Hindlimb muscle (tissue), 1 donor: Measurements from ENCODE around the gene SOD3. TPM values are rescaled to one million over a fixed set of nuclear protein-coding genes. Genes with fewer than 3 reads are reported as not detected.

Source experiments
- DNase-seq: peaks from one replicate; pipeline ENCODE4 v3.0.0-alpha.2; 2013
- polyA plus RNA-seq: library from polyadenylated mRNA; unstranded; fragments of 120-200 nt; gene quantifications from one replicate; pipeline ENCODE4 v1.2.1, GENCODE V29; 2013; ENCODE audit not compliant: insufficient read length

Gene SOD3
- polyA plus RNA-seq, 1 donor: 30.0 TPM

DNA sequence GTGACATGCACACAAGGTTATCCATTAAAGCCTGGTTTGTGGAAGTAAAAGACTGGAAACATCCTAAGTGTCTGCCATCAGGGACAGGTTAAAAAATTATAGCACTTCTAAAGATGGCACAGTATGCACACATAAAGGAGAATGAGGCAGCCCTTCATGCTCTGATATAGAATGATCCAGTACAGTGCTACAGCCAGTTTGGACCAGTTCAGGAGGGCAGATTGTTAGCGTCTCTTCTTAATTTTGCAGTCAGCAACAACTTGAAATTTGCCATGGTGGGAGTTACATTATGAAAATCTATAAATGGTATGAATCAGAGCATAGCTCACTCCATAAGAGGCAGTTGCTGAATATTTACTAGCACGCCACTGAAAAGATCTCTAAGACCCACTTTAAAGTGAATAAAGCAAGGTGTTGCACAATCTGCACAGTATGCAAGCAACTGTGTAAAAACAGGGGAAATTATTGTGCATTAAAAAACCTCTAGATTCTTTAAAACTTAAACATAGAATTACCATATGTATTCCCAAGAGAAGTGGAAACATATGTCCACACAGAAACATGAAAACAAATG is 20.3 kb upstream of the SOD3 start:
- DNase-seq: no peak

DNA sequence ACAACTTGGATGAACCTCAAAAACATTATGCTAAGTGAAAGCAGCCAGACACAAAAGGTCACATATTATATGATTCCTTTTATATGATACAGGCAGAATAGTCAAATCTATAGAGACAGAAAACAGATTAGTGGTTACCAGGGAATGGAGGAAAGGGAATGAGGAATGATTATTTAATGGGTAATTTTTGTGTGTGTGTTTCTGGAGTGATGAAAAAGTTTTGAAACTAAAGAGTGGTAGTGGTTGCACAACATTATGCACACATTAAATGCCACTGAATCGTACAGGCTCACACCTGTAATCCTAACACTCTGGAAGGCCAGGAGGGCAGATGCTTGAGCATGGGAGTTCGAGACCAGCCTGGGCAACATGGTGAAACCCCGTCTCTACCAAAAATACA is 19.6 kb upstream of the SOD3 start:
- no peak for DNase-seq

DNA sequence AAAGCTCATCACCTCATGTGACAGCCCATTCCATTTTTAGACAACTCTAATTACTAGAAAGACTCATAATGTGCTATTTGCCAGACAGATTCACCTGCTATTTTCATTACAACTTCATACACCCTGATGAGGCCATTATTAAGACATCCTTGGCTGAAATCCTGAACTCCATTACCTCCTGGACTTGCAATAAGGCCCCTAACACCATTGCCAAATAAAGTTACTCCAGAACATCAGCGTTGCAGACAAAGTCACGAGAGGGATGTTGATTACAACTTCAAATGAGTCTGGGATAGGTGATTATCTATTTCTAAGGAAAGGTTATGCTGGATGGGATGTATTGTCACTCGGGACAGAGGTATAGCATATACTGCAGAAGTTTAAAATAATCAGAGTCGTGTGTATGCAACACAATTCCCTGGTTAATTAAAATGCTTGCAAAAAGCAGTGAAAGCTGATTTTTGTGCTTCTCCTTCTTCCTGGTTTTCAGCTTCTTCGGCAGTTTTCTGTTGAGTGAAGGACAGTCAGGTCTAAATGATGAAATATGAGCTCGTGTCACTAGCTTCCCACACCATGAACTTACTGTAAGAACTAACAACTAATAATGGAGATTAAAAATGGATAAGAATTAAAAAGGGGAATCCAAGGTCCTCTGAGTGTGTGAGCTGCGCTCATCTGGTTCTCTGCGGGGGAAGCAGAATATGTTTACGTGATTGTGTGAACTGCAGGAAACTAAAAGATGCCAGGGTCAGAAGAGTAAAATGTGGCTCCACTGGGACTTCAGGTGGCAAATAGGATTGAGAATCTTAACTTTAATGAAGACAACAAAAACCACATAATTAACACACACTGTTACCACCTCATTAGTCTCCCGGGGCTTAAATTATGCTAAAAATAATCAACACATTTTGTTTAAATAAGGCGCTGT is 17.6 kb upstream of the SOD3 start:
- no peak for DNase-seq

DNA sequence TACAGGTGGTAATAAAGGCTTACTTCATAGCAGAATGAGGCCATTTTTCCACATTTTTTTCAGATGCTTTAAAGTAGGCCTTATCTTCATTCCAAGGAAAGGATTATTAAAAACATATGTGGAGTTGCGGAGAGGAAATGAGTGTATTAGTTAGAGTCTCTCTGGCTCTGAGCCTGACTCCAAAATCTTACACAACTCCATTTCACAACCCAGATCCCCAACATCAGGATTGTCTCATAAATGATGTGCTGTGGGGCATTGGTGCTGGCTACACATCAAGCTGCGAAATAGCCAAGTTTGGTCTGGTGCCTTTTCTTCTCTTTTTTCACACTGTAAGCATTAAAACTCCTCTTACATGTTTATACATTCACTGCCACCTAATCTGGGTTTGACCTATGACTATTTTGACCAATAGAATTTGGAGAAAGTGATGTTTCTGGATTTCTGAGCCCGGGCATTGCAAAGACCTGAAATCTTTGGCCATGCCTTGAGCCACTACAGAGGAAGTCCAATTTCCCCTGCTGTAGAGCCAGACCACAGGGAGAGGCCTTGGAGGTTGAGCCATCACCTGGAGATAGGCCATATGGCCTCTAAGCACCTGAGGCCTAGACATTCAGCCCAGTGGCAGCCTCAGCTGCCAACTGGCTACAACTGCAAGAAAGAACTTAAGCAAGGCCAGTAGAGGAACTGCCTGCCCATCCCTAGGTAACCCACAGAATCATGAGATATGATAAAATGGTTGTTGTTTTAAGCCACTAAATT is 16.7 kb upstream of the SOD3 start:
- peak; percentile 78 for DNase-seq

DNA sequence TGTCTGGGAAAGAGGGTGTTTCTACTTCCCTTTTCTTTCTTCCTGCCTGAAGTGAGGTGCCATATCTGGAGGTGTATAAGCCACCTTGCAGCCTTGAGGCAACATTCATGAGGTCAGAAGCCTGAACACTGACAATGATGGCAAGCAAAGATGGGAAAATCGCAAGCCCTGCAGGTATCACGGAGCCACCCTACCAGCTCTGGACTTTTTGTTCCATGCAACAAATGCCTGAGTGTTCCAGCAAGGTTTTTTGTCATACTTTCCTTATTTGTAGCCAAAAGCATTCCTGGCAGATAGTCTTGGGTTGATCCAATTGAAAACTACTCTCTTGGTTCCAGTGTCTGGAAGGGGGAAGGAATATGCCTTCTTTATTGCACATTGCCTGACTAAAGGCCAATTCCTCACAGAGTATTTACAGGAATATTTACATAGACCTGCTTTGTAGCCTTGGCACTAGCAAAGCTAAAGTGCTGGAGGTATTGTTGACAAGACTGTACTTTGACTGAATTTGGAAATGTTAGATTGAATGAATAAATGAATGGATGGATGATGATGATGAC is 14.4 kb upstream of the SOD3 start:
- no peak for DNase-seq

DNA sequence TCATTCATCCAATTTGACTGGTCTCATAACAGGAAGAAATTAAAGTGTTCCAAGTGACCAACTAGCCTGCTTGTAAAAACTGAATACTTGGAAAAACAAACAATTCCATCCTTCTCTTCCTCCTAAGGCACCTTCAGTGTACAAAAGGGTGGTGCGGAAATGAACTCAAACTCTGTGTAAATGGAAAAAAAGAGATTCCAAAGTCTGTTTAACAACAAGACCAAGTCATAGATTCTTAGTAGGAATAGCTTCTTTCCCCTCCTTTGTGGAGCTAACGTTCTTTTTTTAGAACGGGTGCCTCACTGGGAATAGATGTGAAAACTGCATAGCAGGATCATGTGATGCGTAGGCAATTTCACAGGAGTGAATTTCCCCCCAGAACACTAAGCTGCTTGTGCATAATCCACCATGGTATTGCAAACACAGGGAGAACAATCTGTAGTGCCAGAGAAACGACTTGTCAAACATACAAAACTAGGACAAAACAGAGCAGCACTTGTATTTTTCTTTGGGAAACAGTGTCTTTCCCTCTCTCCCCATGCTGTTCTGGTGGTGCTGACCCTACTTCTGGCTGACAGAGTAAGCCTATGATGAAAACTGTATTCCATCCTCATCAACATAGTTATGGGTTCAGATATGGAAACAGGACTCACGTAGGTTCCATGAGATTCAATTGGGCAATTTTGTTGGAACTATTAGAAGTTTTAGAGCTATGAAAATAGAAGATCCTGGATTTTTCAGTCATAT is 13.2 kb upstream of the SOD3 start:
- no peak for DNase-seq

DNA sequence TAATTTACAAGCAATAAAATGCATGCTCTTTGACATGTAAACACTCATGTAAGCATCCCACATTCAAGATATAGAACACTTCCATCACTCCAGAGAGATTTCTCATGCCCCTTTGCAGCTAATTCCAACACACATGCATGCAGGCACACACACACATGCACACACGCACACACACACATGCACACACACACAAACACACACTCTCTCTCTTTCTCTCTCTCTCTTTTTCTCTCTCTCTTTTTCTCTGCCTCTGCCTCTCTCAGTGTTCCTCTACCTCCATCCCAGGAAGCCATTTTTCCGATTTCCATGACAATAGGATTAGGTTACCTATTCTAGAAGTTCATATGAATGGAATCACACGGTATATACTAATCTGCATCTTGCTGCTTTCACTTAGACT is 11.9 kb upstream of the SOD3 start:
- DNase-seq: no peak

DNA sequence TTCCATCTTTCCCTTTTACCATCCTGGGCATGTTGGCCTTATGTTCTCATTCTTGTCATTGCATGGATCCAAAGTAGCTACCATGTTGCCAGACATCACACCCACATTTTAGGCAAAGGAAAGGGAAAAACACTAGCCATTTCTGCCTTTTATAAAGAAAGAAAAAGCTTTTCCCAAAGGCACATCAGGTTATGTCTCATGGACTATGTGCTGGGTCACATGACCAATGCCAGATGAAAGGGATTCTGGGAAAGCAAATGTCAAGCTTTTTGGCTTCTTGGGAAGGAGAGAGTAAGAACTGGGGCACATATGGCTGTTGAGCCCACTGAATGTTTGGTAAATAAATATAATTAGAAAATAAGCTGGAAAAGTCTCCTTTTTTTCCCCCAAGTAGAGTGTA is 4.3 kb upstream of the SOD3 start:
- DNase-seq: no peak

DNA sequence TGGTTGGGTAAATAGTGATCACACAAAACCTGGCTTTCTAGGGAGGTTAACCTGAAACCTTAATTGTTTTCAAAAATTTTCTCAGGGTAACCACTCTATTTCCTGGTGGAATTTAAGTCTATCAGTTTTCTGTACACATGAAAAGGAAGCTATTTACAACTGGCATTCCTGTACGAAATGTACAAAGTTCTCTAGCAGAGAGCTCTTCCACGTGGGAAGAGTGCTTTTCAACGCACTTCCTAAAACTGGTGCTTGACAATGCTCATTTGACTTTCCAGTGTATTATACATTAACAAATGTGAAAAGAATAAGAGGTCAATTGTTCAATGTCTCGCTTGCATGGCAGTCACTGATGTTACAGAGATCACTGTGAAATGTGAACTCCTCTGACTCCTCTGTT is 2.8 kb upstream of the SOD3 start:
- DNase-seq: no peak

DNA sequence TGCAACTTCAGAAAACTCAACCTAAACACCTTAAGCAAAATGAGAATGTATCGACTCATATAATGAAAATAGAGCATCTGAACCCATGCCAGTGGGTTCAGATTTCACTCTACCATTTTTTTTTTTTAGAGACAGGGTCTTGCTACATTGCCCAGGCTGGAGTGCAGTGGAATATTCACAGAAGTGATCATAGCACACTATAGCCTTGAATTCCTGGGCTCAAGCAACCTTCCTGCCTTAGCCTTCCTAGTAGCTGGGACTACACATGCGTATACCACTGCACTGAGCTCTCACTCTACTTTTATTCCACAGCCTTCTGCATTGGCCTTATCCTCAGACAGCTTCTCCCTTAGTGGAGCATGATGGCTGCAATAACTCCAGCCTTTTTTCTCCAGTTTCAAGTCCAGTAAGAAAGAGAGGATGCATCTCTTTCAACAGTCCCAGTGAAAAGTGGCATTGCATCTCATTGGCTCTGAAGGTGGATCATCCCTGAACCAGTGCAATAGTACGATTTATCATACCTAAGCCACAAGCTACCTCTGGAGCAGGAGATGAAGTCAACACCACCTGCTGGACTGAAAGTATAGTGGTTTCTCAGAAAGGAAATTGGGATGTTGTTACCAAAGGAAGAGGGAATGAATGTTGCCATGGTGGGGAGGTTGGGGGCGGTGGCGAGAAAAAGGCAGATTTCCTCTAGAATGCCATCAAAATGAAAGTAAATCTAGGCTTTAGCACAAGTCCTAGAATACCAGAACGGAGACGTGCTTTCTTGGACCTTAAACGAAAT is 2.0 kb upstream of the SOD3 start:
- DNase-seq: no peak

DNA sequence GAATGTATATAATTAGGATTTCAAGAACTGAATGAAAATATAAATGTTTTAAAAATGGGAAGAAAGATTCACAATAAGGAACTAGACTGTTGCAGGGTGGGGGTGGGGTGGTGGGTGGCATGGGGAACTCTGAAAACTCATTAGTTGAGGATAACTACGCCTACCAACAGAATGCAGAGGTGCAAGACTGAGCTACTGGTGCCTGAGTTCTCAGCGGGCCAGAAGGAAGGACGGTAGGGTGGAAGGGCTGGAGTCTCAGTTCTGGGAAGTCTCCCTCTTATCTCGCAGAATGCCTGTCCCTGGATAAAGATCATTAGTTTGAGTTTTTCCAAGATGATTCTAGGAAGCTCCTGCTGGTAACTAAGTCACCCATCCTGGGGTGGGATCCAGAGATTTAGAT is 1.3 kb upstream of the SOD3 start:
- DNase-seq: no peak

DNA sequence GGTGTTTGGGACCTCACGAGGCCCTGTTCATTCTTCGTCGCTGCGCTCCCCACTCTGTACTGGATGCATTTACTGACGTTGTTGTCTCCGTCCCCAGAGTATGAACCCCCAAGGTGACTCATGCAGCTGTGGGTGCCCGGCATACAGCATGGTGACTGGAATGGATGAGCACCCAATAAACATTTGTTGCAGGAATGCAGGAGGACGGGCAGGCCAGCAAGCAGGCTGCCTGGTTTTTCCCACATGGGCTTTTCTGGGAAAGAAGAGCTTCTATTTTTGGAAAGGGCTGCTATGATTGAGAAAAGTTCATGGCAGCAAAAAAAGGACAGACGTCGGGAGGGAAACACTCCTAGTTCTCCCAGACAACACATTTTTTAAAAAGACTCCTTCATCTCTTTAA is 893 bp upstream of the SOD3 start:
- peak; percentile 65 for DNase-seq

DNA sequence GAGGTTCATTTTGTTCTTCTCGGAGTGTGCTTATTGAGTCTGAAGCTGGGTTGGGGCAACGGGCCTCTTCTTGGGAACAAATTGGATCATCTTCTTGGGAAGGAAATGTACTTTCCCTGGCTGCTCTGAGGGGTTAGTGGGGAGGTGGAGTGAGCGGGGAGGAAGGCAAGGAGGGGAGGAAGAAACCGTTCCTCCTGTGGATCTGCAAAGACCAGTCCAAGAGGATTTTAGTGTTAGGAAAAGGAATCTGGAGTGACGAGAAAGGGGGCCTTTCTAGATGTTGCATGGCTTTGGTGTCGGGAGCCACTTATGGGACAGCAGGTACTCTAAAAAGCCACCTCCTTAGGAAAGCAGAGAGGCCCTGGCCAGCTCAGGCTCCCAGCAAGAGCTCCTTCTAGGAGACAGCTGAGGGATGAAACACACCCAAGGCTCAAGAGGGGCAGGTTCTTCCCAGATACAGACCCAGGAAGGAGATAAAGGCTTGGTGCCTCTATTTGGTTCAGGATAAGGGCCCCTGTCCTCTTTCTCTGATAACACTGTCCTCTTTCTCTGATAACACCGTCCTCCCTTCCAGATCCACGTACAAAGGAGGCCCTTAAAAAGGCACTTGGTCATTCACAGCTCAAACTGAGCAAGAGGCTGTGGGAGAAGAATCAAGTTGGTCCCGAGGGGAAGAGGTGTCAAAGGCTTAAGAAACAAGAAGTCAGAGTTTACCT is 451 bp downstream of the SOD3 start:
- DNase-seq: no peak

DNA sequence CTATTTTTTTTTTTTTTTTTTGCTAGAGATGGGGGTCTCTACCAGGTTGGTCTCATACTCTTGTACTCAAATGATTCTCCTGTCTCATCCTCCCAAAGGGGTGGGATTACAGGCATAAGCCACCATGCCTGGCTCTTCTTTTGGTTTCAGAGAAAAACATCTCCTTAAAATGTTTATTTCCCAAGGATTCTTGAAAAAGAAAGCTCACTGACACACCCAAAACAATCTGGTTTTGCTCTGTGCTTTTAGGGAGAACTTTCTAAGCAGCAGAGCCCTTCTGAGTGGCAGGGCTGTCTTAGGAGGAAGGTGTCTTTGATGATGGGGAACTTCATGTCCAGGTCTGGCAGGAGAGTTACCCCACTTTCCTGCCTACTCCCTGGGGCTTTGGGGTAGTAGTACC is 1.2 kb downstream of the SOD3 start:
- DNase-seq: no peak

DNA sequence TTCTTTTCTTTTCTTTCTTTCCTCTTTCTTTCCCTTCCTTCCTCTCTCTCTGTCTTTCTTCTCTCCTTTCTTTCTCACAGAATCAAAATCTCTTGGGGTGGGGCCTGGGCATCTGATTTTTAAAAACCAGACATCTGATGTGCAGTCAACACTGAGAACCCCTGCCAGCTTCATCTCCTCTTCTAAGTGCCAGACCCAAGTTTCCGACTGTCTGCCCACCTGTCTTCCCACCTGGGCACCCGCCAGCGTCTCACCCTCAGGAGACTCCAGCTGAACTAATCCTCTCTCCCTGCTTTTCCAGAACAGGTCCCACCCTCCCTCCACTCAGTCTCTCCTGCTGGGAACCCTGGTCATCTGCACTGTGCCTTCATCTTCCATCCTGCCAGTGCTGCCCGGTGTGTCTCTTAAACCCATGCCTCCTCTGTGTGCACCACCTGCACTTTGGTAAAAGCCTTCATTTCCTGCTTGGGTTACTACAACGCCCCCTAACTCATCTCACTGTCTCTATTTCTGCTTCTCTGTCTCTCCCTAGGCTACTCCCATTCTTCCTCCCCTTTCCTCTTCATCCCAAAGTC is 2.8 kb downstream of the SOD3 start:
- DNase-seq: no peak

DNA sequence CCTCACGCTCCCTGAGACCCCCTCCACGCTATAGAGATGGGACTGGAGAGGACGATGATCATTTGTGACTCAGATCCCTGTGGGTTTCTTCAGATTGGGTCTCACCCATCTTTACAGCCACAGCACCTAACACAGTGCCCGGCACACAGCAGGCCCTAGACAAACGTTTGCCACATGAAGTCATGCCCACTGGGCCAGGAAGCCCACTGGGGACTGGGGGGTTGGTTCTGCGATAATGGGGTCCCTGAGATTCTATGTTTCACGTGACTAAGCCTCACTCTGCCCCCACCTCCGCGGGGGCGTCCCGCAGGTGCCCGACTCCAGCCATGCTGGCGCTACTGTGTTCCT is 3.8 kb downstream of the SOD3 start:
- no peak for DNase-seq

DNA sequence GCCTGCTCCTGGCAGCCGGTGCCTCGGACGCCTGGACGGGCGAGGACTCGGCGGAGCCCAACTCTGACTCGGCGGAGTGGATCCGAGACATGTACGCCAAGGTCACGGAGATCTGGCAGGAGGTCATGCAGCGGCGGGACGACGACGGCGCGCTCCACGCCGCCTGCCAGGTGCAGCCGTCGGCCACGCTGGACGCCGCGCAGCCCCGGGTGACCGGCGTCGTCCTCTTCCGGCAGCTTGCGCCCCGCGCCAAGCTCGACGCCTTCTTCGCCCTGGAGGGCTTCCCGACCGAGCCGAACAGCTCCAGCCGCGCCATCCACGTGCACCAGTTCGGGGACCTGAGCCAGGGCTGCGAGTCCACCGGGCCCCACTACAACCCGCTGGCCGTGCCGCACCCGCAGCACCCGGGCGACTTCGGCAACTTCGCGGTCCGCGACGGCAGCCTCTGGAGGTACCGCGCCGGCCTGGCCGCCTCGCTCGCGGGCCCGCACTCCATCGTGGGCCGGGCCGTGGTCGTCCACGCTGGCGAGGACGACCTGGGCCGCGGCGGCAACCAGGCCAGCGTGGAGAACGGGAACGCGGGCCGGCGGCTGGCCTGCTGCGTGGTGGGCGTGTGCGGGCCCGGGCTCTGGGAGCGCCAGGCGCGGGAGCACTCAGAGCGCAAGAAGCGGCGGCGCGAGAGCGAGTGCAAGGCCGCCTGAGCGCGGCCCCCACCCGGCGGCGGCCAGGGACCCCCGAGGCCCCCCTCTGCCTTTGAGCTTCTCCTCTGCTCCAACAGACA is 4.4 kb downstream of the SOD3 start:
- DNase-seq: no peak

DNA sequence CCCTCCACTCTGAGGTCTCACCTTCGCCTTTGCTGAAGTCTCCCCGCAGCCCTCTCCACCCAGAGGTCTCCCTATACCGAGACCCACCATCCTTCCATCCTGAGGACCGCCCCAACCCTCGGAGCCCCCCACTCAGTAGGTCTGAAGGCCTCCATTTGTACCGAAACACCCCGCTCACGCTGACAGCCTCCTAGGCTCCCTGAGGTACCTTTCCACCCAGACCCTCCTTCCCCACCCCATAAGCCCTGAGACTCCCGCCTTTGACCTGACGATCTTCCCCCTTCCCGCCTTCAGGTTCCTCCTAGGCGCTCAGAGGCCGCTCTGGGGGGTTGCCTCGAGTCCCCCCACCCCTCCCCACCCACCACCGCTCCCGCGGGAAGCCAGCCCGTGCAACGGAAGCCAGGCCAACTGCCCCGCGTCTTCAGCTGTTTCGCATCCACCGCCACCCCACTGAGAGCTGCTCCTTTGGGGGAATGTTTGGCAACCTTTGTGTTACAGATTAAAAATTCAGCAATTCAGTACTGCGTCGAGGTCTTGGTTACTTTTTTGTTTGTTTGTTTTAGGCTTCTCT is 5.0 kb downstream of the SOD3 start:
- no peak for DNase-seq

DNA sequence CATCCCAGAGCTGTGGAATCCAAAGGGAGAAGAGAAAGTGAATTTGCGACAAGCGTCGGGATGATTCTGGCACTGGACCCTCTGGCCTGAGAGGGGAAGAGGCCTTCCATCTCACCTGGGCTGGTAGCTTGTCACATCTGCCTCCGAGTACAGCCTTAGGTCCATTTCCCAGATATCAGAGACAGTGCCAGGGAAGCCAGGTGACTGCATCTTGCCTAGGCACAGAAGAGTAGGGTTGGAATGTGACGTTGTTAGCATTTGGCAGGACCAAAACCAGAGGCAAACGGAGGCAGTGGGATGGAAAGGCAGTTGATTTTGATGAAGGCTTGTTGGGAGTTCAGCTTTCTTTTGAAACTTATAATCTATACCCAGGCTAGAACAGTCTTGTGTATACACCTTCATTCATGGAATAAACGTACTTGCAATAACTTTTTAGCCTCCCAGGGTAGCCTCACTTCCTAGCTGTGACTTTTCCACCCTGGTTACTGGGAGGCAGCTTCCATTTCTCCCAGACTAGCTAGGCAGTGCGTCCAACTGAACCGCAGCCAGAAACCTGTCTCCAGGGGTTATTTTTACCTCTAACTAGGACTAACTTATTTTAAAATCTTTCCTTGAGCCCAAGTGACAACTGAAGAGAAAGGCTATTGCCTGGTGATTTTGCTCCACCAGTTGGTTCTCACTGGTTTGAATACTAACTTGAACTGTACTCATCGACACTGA is 5.9 kb downstream of the SOD3 start:
- DNase-seq: no peak
